ENCODE results near the gene SLC39A5.
"Not testable (repeated sequence)": the region's sequence is repeated elsewhere in the genome, so short reads cannot be mapped to it uniquely, and the experiment has no call there.

SLC39A5 gene

GRCh38 chr12:56284263-56284662 lies 54.4 kb downstream of the SLC39A5 start:
- DNase-seq: not testable (repeated sequence)

GRCh38 chr12:56286044-56286830 lies 56.4 kb downstream of the SLC39A5 start:
- no peak for DNase-seq

Data from CD4-positive, alpha-beta T cell treated with Interleukin-4 for 1 hour (primary cell).